GM19035 (cell line): Measurements from ENCODE around the gene SIGLEC1.

Source experiments
- ATAC-seq: cut with Tn5 transposase; IDR thresholded peaks from one replicate; pipeline ENCODE4 v1.9.1; 2021; ENCODE audit not compliant: unreplicated experiment

The SIGLEC1 gene

GRCh38 chr20:3712279-3712873, at the start of gene SIGLEC1:
TSS of gene SIGLEC1 (minus strand) at chr20:3712600. CDS start at chr20:3707128, 5,472 bp downstream.
- ATAC-seq = no peak

GRCh38 chr20:3760655-3761348, 48.4 kb upstream of the SIGLEC1 start:
- no peak for ATAC-seq

GRCh38 chr20:3759884-3760283, 47.5 kb upstream of the SIGLEC1 start:
- ATAC-seq = no peak

GRCh38 chr20:3759316-3759823, 47.0 kb upstream of the SIGLEC1 start:
- ATAC-seq = no peak

- ATAC-seq = no peak
Measured at GRCh38 chr20:3758566-3758965, 46.2 kb upstream of the SIGLEC1 start.

GRCh38 chr20:3757268-3757667, 44.9 kb upstream of the SIGLEC1 start:
- ATAC-seq = no peak

- ATAC-seq = no peak
Measured at GRCh38 chr20:3755814-3756480, 43.5 kb upstream of the SIGLEC1 start.

- no peak for ATAC-seq
Measured at GRCh38 chr20:3755269-3755668, 42.9 kb upstream of the SIGLEC1 start.

- ATAC-seq = no peak
Measured at GRCh38 chr20:3754276-3754630, 41.9 kb upstream of the SIGLEC1 start.

- no peak for ATAC-seq
Measured at GRCh38 chr20:3753501-3754275, 41.3 kb upstream of the SIGLEC1 start.

GRCh38 chr20:3753098-3753497, 40.7 kb upstream of the SIGLEC1 start:
- no peak for ATAC-seq

- no peak for ATAC-seq
Measured at GRCh38 chr20:3752386-3752759, 40.0 kb upstream of the SIGLEC1 start.

GRCh38 chr20:3751675-3752385, 39.4 kb upstream of the SIGLEC1 start:
- no peak for ATAC-seq

GRCh38 chr20:3751305-3751674, 38.9 kb upstream of the SIGLEC1 start:
- no peak for ATAC-seq

- ATAC-seq = no peak
Measured at GRCh38 chr20:3749689-3750531, 37.5 kb upstream of the SIGLEC1 start.

GRCh38 chr20:3749087-3749688, 36.8 kb upstream of the SIGLEC1 start:
- no peak for ATAC-seq

- ATAC-seq = no peak
Measured at GRCh38 chr20:3748073-3748472, 35.7 kb upstream of the SIGLEC1 start.

GRCh38 chr20:3747471-3747870, 35.1 kb upstream of the SIGLEC1 start:
- no peak for ATAC-seq

- no peak for ATAC-seq
Measured at GRCh38 chr20:3745686-3746173, 33.3 kb upstream of the SIGLEC1 start.
